Natural killer cell treated with Interleukin-12 subunit alpha and Interleukin-12 subunit beta and Interleukin-15 and Interleukin-18, amount 100 ng/mL, for 72 hours (primary cell): ENCODE measurements around the gene UNCX. TPM values are rescaled to one million over a fixed set of nuclear protein-coding genes. Genes with fewer than 3 reads are reported as not detected.
"Not testable (repeated sequence)": the region's sequence is repeated elsewhere in the genome, so short reads cannot be mapped to it uniquely, and the experiment has no call there.

Source experiments
- ATAC-seq, 2 donors: fragments of 150-1000 bp; cut with Tn5 transposase in 1 of 2; sonication (Bioruptor Pico), chemical (Tn5 transposase) in 1 of 2; 2 replicates each; pipeline ENCODE4 v1.10.0; 2021
- DNase-seq: peaks from one replicate; pipeline ENCODE4 v3.0.0; 2022; ENCODE audit warnings: low spot score
- H3K27ac Mint-ChIP-seq, 2 donors: 1 replicate in 1 of 2; 2 replicates in 1 of 2; pipeline ENCODE4 v1.8.0; 2022; ENCODE audit warnings: mixed read lengths in 2 of 2, mild to moderate bottlenecking in 1 of 2, moderate library complexity in 1 of 2
- H3K27me3 Mint-ChIP-seq, 2 donors: 1 replicate in 1 of 2; 2 replicates in 1 of 2; pipeline ENCODE4 v1.8.0; 2022; ENCODE audit warnings: mixed read lengths in 2 of 2
- H3K36me3 Mint-ChIP-seq: one replicate; pipeline ENCODE4 v1.8.0; 2022; ENCODE audit warnings: mixed read lengths
- H3K4me1 Mint-ChIP-seq, 2 donors: 1 replicate in 1 of 2; 2 replicates in 1 of 2; pipeline ENCODE4 v1.8.0; 2022; ENCODE audit warnings: low read depth in 2 of 2, mixed read lengths in 2 of 2, mild to moderate bottlenecking in 1 of 2
- H3K4me3 Mint-ChIP-seq: one replicate; pipeline ENCODE4 v1.8.0; 2022; ENCODE audit warnings: mixed read lengths
- H3K9me3 Mint-ChIP-seq: 2 replicates; pipeline ENCODE4 v1.8.0; 2022; ENCODE audit warnings: mixed read lengths
- total RNA-seq, 2 donors: library from RNA; stranded (reverse); gene quantifications; one replicate each; pipeline ENCODE4 v1.2.3, GENCODE V29; 2022

Gene UNCX
- total RNA-seq, 2 donors from 2014 or later: not detected

GRCh38 chr7:1256621-1257020, 23.9 kb downstream of the UNCX start:
- no peaks in the 10 kb centered on the region for H3K9me3 Mint-ChIP-seq
- H3K27ac Mint-ChIP-seq: no peak overlapping the region
- H3K4me3 Mint-ChIP-seq: no peak overlapping the region
- H3K36me3 Mint-ChIP-seq: no peaks in the 10 kb centered on the region
- no peaks in the 10 kb centered on the region for H3K4me1 Mint-ChIP-seq
- no peak for DNase-seq
- H3K27me3 Mint-ChIP-seq: peaks cover 12 to 19% of the 10 kb centered on the region in 2 donors
- ATAC-seq: no peak

GRCh38 chr7:1257221-1257620, 24.5 kb downstream of the UNCX start:
- Mint-ChIP-seq H3K9me3 (no peaks in the 10 kb centered on the region), H3K27me3 (peaks cover 12 to 21% of the 10 kb centered on the region in 2 donors), H3K36me3 (no peaks in the 10 kb centered on the region), H3K4me3 (no peak overlapping the region), H3K27ac (no peak overlapping the region), H3K4me1 (no peaks in the 10 kb centered on the region)
- DNase-seq: no peak
- ATAC-seq: no peak

DNA sequence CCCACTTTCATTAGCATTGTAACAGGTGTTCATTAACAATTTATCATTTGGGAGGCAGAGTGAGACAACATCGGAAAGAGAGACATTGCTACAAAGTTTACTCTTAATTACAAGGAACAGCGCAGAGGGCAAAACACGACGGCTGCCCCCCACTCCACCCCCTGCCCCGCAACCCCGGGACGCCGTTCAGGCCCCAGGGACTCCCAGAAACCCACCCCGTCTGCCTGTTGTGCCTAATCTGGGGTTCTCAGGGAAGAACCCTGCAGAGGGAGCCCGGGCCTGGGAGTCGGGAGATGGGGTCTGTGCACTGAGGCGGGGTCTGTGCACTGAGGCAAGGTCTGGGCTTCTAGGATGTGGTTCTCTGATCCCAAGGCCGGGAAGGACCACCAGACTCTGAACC, 25.2 kb downstream of the UNCX start:
- ATAC-seq (no peak), DNase-seq (no peak)
- Mint-ChIP-seq H3K27ac (no peak overlapping the region), H3K27me3 (peaks cover 12 to 20% of the 10 kb centered on the region in 2 donors), H3K9me3 (no peaks in the 10 kb centered on the region), H3K36me3 (no peaks in the 10 kb centered on the region), H3K4me3 (no peak overlapping the region), H3K4me1 (no peaks in the 10 kb centered on the region)

- no peaks in the 10 kb centered on the region for H3K4me1 Mint-ChIP-seq
- peaks cover 12 to 13% of the 10 kb centered on the region in 2 donors for H3K27me3 Mint-ChIP-seq
- no peaks in the 10 kb centered on the region for H3K36me3 Mint-ChIP-seq
- H3K4me3 Mint-ChIP-seq: no peak overlapping the region
- no peaks in the 10 kb centered on the region for H3K9me3 Mint-ChIP-seq
- no peak for DNase-seq
- ATAC-seq: peak; percentile 14 to 29
- H3K27ac Mint-ChIP-seq: no peak overlapping the region
These were observed 27.1 kb downstream of the UNCX start for GRCh38 chr7:1259621-1260243.

DNA sequence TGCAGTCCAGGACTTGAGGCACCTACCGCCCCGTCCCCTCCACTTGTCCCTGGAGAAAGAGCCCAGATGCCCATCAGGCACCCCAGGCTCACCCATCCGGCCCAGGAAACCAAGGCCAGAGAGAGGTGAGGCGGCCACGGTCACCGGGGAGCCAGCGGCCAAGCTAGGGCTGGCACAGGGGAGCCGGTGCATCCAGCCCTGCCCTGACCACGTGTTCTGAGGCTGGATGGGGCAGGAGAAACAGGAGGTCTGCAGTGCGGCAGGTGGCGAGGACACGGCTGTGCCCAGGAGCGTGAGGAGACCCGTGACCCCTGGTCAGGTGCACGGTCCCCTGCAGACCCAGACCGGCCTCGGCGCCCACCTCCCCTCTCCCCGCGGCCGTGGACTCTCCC, 27.6 kb downstream of the UNCX start:
- H3K4me3 Mint-ChIP-seq: no peak overlapping the region
- no peaks in the 10 kb centered on the region for H3K9me3 Mint-ChIP-seq
- no peaks in the 10 kb centered on the region for H3K4me1 Mint-ChIP-seq
- no peak overlapping the region for H3K27ac Mint-ChIP-seq
- peaks cover 16 to 17% of the 10 kb centered on the region in 2 donors for H3K27me3 Mint-ChIP-seq
- no peaks in the 10 kb centered on the region for H3K36me3 Mint-ChIP-seq
- ATAC-seq: no peak
- no peak for DNase-seq

- not testable (repeated sequence) for H3K9me3 Mint-ChIP-seq, H3K36me3 Mint-ChIP-seq, H3K4me3 Mint-ChIP-seq, ATAC-seq, DNase-seq, H3K4me1 Mint-ChIP-seq, H3K27ac Mint-ChIP-seq
- peaks cover 22 to 23% of the 10 kb centered on the region in 2 donors for H3K27me3 Mint-ChIP-seq
These were observed 28.4 kb downstream of the UNCX start for GRCh38 chr7:1261036-1261435.

DNA sequence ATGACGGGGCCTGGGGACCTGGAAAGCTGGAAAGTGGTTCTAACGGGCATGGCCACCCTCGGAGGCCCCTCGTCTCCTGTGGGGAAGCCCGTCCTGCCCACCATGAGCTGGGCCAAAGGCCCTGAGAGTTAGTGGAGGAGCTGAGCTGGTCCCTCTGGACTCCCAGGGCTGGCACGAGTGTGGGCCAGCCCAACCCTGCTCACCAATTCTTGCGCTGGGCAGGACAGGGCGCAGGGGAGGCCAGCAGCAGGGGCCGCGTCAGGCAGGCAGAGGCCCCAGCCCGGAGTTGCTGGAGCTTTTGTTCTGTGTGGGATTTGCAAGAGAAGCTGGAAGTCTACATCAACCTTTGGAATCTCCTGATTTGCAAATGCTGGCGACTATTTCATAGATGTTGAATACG, 29.8 kb downstream of the UNCX start:
- Mint-ChIP-seq H3K27ac (no peak overlapping the region), H3K4me1 (no peaks in the 10 kb centered on the region), H3K36me3 (no peaks in the 10 kb centered on the region), H3K4me3 (no peak overlapping the region), H3K9me3 (no peaks in the 10 kb centered on the region), H3K27me3 (peaks cover 24% of the 10 kb centered on the region in 2 donors)
- DNase-seq: no peak
- no peak for ATAC-seq

DNA sequence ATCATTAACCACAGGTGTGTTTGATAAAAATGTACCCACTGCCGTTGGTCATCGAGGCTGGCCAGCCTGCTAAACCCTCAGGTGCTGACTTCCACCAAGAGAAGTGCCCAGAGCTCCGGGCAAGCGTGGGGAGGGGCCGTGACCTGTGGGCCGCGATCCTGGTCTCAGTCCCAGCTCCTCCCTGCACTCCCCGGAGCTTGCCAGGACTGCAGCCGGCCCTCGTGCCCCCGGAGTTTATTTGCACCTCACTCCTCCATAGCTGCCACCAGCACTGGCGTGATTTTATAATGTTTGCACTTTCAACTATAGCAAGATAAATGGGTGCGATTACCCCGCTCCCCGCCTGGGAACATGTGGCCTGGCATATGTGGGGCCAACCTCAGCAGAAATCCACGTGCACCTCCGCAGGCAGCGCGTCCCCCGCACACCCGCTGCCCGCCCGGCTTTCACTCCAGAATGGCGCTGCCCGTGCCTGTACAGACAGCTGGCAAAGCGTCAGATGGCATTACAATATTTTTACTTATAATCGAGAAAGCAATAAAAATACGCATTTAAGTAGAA, 30.8 kb downstream of the UNCX start:
- no peak overlapping the region for H3K4me3 Mint-ChIP-seq
- H3K27me3 Mint-ChIP-seq: peaks cover 24% of the 10 kb centered on the region in 2 donors
- ATAC-seq: no peak
- H3K27ac Mint-ChIP-seq: no peak overlapping the region
- no peaks in the 10 kb centered on the region for H3K4me1 Mint-ChIP-seq
- no peak for DNase-seq
- H3K36me3 Mint-ChIP-seq: no peaks in the 10 kb centered on the region
- H3K9me3 Mint-ChIP-seq: no peaks in the 10 kb centered on the region

DNA sequence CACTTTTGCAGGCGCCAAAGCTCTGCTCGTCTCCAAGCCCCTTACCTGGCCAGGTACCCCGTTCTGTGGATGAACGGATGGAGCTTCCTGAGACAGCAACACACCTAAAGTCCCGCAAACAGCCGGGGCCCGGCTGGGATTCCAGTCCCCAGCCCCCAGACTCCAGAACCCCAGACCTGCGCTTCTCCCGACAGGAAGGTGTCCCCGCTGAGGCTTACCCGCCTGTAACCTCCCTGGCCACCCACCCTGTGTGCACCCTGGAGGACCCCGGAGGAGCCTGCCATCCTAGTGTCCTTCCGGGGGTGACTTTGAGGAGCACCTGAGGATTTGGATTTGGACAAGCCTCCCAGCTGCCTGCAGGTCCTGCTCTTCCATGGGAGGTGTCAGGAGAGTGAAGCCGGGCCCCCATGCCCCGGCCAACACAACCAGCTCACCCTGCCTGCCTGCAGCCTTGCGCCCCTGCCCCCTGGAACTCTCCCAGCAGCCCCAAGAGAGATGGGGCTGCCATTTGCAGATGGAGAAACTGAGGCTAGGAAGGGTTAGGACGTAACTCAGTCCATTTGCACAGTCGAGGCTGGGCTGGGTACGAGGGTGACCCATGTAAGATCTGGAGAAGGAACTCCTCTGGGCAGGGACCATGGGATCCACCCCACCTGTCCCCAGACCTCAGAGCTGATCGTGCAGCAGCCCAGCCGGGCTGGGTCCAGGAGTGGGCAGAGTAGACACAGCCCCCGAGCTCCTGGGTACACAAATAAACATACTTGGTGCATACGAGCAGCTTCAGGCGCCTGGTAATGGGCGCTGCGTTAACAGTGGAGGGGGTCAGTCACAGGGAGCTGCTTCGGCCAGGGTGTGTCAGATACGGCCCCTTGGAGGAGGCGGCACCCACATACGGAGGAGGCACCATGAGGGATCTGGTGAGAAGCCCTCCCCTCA, 31.9 kb downstream of the UNCX start:
- no peak for DNase-seq
- no peak overlapping the region for H3K4me3 Mint-ChIP-seq
- no peaks in the 10 kb centered on the region for H3K4me1 Mint-ChIP-seq
- no peak for ATAC-seq
- no peak overlapping the region for H3K27ac Mint-ChIP-seq
- H3K36me3 Mint-ChIP-seq: no peaks in the 10 kb centered on the region
- H3K27me3 Mint-ChIP-seq: peaks cover 24% of the 10 kb centered on the region in 2 donors
- no peaks in the 10 kb centered on the region for H3K9me3 Mint-ChIP-seq

- DNase-seq (no peak), ATAC-seq (no peak)
- H3K4me3 Mint-ChIP-seq: no peak overlapping the region
These were observed 34.6 kb downstream of the UNCX start for GRCh38 chr7:1267016-1267900.

GRCh38 chr7:1268076-1268815, 35.6 kb downstream of the UNCX start:
- H3K27me3 Mint-ChIP-seq: peaks cover 18 to 19% of the 10 kb centered on the region in 2 donors
- H3K9me3 Mint-ChIP-seq: no peaks in the 10 kb centered on the region
- H3K4me1 Mint-ChIP-seq: no peaks in the 10 kb centered on the region
- ATAC-seq (no peak), DNase-seq (no peak)
- no peaks in the 10 kb centered on the region for H3K36me3 Mint-ChIP-seq
- H3K27ac Mint-ChIP-seq: no peak overlapping the region
- no peak overlapping the region for H3K4me3 Mint-ChIP-seq

More at GRCh38 chr7:1267016-1267900, 34.6 kb downstream of the UNCX start:
- peaks cover 18 to 19% of the 10 kb centered on the region in 2 donors for H3K27me3 Mint-ChIP-seq
- no peaks in the 10 kb centered on the region for H3K36me3 Mint-ChIP-seq
- H3K4me1 Mint-ChIP-seq: no peaks in the 10 kb centered on the region
- no peaks in the 10 kb centered on the region for H3K9me3 Mint-ChIP-seq
- H3K27ac Mint-ChIP-seq: no peak overlapping the region

GRCh38 chr7:1268866-1269265, 36.2 kb downstream of the UNCX start:
- Mint-ChIP-seq H3K27me3 (peaks cover 18 to 19% of the 10 kb centered on the region in 2 donors), H3K27ac (no peak overlapping the region), H3K36me3 (no peaks in the 10 kb centered on the region), H3K4me1 (no peaks in the 10 kb centered on the region), H3K4me3 (no peak overlapping the region), H3K9me3 (no peaks in the 10 kb centered on the region)
- ATAC-seq (no peak), DNase-seq (no peak)
